K562 (cell line): Measurements from ENCODE around the gene NEU1. TPM values are rescaled to one million over a fixed set of nuclear protein-coding genes. Genes with fewer than 3 reads are reported as not detected.
A peak's percentile ranks its signal among the peaks of the same experiment; 100 is the strongest.

ENCODE experiments used
- GTF2F1 ChIP-seq: IDR thresholded peaks from 2 replicates; pipeline ENCODE4 v1.6.1; 2011; ENCODE audit warnings: low read depth, low read length, improper control_type of control experiment
- MTA1 ChIP-seq: fragments of 450-650 bp; IDR thresholded peaks from 2 replicates; pipeline ENCODE4 v1.6.1; 2017; ENCODE audit warnings: borderline replicate concordance
- NFIX ChIP-seq: fragments of 250-450 bp; sonication (Bioruptor Pico); IDR thresholded peaks from 2 replicates; pipeline ENCODE4 v1.4.0; 2020; ENCODE audit warnings: low read depth, mild to moderate bottlenecking, moderate library complexity
- RCOR1 ChIP-seq, 2 experiments: IDR thresholded peaks; 2 replicates each; pipeline ENCODE4 v1.6.1; 2012; ENCODE audit warnings: low read depth in 2 of 2, low read length in 2 of 2, borderline replicate concordance in 1 of 2, improper control_type of control experiment in 1 of 2
- SRSF3 ChIP-seq: fragments of 200-400 bp; formaldehyde crosslinking; IDR thresholded peaks from 2 replicates; pipeline ENCODE4 v1.6.1; 2016; ENCODE audit warnings: mild to moderate bottlenecking, low read length, moderate library complexity; ENCODE audit not compliant: insufficient read depth
- XRCC5 ChIP-seq: fragments of 200-400 bp; formaldehyde crosslinking; IDR thresholded peaks from 2 replicates; pipeline ENCODE4 v1.6.1; 2017; ENCODE audit warnings: low read depth, mild to moderate bottlenecking, low read length
- ZFX ChIP-seq: sonication (generic); formaldehyde crosslinking; IDR thresholded peaks from 2 replicates; pipeline ENCODE4 v1.8.0; 2022; ENCODE audit warnings: mild to moderate bottlenecking, missing genetic modification reagents, moderate library complexity
- ZNF561 ChIP-seq: fragments of 450-650 bp; formaldehyde crosslinking; conservative IDR thresholded peaks from 2 replicates; pipeline ENCODE4 v1.4.0; 2020; ENCODE audit warnings: mild to moderate bottlenecking, moderate library complexity
- ZNF57 ChIP-seq: fragments of 450-650 bp; formaldehyde crosslinking; IDR thresholded peaks from 2 replicates; pipeline ENCODE4 v1.4.0; 2020; ENCODE audit warnings: mild to moderate bottlenecking, moderate library complexity
- ZNF707 ChIP-seq: fragments of 250-450 bp; sonication (Bioruptor Pico); conservative IDR thresholded peaks from 2 replicates; pipeline ENCODE4 v1.8.0; 2022; ENCODE audit warnings: inconsistent platforms, mild to moderate bottlenecking, moderate library complexity
- polyA plus RNA-seq, 8 experiments: library from polyadenylated mRNA; depleted of rRNA in 4 of 8; stranded (reverse) in 5 of 8; unstranded in 3 of 8; fragments of >200 nt; fragmentation: Nextera tagmentation in 2 of 8; fragmentation: Illumina TruSeq in 1 of 8; extraction: Ambion mirVana in 2 of 8; extraction: Trizol in 1 of 8; gene quantifications; 2 replicates each; pipeline versions ENCODE4 v1.2.1 to v1.2.3, GENCODE V29; 2011 to 2014; ENCODE audit warnings: inconsistent platforms in 1 of 8, missing spikeins in 1 of 8
- total RNA-seq, 7 experiments: library from RNA; depleted of rRNA in 6 of 7; stranded (reverse); fragments of >200 nt in 6 of 7; fragmentation: Illumina TruSeq in 2 of 7; extraction: Trizol in 2 of 7; gene quantifications; 2 replicates each; pipeline versions ENCODE4 v1.2.1 to v1.2.3, GENCODE V29; 2011 to 2021; ENCODE audit warnings: low replicate concordance in 1 of 7
- TF ChIP-seq, protein P1 (sequence below), 2 experiments: IDR thresholded peaks in 1 of 2; conservative IDR thresholded peaks in 1 of 2; 2 replicates each; pipeline ENCODE4 v1.6.1; 2016; ENCODE audit warnings: low read depth in 2 of 2, mild to moderate bottlenecking in 1 of 2, missing compliant biosample characterization in 1 of 2, missing genetic modification characterization in 1 of 2, moderate library complexity in 1 of 2
- TF ChIP-seq, protein P2 (sequence below): fragments of 250-450 bp; sonication (Bioruptor Pico); IDR thresholded peaks from 2 replicates; pipeline ENCODE4 v1.4.0; 2020; ENCODE audit warnings: borderline replicate concordance
- TF ChIP-seq, protein P3 (sequence below): sonication (generic); formaldehyde crosslinking; IDR thresholded peaks from 2 replicates; pipeline ENCODE4 v1.8.0; 2023; ENCODE audit warnings: missing genetic modification reagents, mild to moderate bottlenecking, borderline replicate concordance

Gene NEU1
- total and polyA plus RNA-seq, 9 of the 15 experiments (the other 6 are each of a cell fraction or from before 2014, with no cell fraction given): 14.8 to 67.8 (median 51.0) TPM

DNA sequence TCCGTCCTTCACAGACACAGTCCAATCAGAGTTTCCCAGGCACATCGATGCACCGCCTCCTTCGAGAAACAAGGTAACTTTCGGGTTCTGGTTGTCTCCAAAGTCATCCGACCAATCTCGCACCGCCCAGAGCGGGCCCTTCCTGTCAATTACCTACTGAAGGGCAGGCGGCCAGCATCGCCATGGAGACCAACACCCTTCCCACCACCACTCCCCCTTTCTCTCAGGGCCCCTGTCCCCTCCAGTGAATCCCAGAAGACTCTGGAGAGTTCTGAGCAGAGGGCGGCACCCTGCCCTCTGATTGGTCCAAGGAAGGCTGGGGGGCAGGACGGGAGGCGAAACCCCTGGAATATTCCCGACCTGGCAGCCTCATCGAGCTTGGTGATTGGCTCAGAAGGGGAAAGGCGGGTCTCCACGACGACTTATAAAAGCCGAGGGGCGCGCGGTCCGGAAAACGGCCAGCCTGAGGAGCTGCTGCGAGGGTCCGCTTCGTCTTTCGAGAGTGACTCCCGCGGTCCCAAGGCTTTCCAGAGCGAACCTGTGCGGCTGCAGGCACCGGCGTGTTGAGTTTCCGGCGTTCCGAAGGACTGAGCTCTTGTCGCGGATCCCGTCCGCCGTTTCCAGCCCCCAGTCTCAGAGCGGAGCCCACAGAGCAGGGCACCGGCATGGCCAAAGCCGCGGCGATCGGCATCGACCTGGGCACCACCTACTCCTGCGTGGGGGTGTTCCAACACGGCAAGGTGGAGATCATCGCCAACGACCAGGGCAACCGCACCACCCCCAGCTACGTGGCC lies 35.1 kb downstream of the NEU1 start, which contains the start of gene HSPA1B (continued):
- TF ChIP-seq ZNF707 (CRISPR knock-in tag) (no peak), NFIX (CRISPR knock-in tag) (0 out of 2 replicates have a peak, but pooled peaks have one; percentile 13), SRSF3 (no peak), ZNF561 (CRISPR knock-in tag) (peak; percentile 68; the same call in 1 of the 2 replicates), ZNF57 (CRISPR knock-in tag) (peak; percentile 79; the same call in 1 of the 2 replicates), RCOR1 (IDR thresholded peaks at IDR 0.05; ENCODE audit: borderline replicate concordance in 1 of 2, low read depth in 2 of 2, low read length in 2 of 2) (peak in 1 of 2 experiments; percentile 65; a peak in 2 of 4 replicates), MTA1 (peak; percentile 26; the same call in 1 of the 2 replicates), ZFX (CRISPR knock-in tag) (no peak), XRCC5 (peak; percentile 47; the same call in 1 of the 2 replicates), GTF2F1 (peak; percentile 99)
- TF ChIP-seq, protein P1, sequence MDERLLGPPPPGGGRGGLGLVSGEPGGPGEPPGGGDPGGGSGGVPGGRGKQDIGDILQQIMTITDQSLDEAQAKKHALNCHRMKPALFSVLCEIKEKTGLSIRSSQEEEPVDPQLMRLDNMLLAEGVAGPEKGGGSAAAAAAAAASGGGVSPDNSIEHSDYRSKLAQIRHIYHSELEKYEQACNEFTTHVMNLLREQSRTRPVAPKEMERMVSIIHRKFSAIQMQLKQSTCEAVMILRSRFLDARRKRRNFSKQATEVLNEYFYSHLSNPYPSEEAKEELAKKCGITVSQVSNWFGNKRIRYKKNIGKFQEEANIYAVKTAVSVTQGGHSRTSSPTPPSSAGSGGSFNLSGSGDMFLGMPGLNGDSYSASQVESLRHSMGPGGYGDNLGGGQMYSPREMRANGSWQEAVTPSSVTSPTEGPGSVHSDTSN (CRISPR knock-in tag; IDR thresholded peaks at IDR 0.05; ENCODE audit: low read depth): peak; percentile 92
- TF ChIP-seq, protein P1 (tag; conservative IDR thresholded peaks at IDR 0.05; ENCODE audit: low read depth): peak; percentile 99
- TF ChIP-seq, protein P2, sequence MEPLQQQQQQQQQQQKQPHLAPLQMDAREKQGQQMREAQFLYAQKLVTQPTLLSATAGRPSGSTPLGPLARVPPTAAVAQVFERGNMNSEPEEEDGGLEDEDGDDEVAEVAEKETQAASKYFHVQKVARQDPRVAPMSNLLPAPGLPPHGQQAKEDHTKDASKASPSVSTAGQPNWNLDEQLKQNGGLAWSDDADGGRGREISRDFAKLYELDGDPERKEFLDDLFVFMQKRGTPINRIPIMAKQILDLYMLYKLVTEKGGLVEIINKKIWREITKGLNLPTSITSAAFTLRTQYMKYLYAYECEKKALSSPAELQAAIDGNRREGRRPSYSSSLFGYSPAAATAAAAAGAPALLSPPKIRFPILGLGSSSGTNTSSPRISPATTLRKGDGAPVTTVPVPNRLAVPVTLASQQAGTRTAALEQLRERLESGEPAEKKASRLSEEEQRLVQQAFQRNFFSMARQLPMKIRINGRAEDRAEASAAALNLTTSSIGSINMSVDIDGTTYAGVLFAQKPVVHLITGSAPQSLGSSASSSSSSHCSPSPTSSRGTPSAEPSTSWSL: peak; percentile 85; the same call in 1 of the 2 replicates
- TF ChIP-seq, protein P3, sequence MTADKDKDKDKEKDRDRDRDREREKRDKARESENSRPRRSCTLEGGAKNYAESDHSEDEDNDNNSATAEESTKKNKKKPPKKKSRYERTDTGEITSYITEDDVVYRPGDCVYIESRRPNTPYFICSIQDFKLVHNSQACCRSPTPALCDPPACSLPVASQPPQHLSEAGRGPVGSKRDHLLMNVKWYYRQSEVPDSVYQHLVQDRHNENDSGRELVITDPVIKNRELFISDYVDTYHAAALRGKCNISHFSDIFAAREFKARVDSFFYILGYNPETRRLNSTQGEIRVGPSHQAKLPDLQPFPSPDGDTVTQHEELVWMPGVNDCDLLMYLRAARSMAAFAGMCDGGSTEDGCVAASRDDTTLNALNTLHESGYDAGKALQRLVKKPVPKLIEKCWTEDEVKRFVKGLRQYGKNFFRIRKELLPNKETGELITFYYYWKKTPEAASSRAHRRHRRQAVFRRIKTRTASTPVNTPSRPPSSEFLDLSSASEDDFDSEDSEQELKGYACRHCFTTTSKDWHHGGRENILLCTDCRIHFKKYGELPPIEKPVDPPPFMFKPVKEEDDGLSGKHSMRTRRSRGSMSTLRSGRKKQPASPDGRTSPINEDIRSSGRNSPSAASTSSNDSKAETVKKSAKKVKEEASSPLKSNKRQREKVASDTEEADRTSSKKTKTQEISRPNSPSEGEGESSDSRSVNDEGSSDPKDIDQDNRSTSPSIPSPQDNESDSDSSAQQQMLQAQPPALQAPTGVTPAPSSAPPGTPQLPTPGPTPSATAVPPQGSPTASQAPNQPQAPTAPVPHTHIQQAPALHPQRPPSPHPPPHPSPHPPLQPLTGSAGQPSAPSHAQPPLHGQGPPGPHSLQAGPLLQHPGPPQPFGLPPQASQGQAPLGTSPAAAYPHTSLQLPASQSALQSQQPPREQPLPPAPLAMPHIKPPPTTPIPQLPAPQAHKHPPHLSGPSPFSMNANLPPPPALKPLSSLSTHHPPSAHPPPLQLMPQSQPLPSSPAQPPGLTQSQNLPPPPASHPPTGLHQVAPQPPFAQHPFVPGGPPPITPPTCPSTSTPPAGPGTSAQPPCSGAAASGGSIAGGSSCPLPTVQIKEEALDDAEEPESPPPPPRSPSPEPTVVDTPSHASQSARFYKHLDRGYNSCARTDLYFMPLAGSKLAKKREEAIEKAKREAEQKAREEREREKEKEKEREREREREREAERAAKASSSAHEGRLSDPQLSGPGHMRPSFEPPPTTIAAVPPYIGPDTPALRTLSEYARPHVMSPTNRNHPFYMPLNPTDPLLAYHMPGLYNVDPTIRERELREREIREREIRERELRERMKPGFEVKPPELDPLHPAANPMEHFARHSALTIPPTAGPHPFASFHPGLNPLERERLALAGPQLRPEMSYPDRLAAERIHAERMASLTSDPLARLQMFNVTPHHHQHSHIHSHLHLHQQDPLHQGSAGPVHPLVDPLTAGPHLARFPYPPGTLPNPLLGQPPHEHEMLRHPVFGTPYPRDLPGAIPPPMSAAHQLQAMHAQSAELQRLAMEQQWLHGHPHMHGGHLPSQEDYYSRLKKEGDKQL: 0 out of 2 replicates have a peak, but pooled peaks have one; percentile 45
